Heart right ventricle (tissue), 16 donors: Measurements from ENCODE around the gene SLC36A2. TPM values are rescaled to one million over a fixed set of nuclear protein-coding genes. Genes with fewer than 3 reads are reported as not detected.

Source experiments
- ATAC-seq, 8 donors: fragments of 200-7000 bp; cut with Tn5 transposase; one replicate each; pipeline ENCODE4 v1.9.1; 2020; ENCODE audit warnings: mild to moderate bottlenecking in 8 of 8, moderate library complexity in 8 of 8, moderate number of reproducible peaks in 1 of 8
- DNase-seq, 2 donors: peaks; one replicate each; pipeline ENCODE4 v3.0.0-alpha.2; 2020
- H3K27ac ChIP-seq, 10 donors: fragments of 200-600 bp; sonication (generic) in 2 of 10; one replicate each; pipeline versions ENCODE4 v1.5.0 to v1.8.0; 2020 to 2022; ENCODE audit warnings: mild to moderate bottlenecking in 3 of 10
- H3K27me3 ChIP-seq, 7 donors: fragments of 200-600 bp; one replicate each; pipeline ENCODE4 v1.8.0; 2021 to 2022; ENCODE audit warnings: mild to moderate bottlenecking in 2 of 7
- H3K36me3 ChIP-seq, 9 donors: fragments of 200-600 bp; sonication (generic) in 1 of 9; one replicate each; pipeline versions ENCODE4 v1.5.0 to v1.8.0; 2020 to 2022; ENCODE audit warnings: mild to moderate bottlenecking in 2 of 9
- H3K4me1 ChIP-seq, 9 donors: fragments of 200-600 bp; sonication (generic) in 1 of 9; one replicate each; pipeline versions ENCODE4 v1.5.0 to v1.8.0; 2020 to 2022; ENCODE audit warnings: mild to moderate bottlenecking in 4 of 9
- H3K4me3 ChIP-seq, 10 donors: fragments of 200-600 bp; sonication (generic) in 2 of 10; one replicate each; pipeline versions ENCODE4 v1.5.0 to v1.8.0; 2020 to 2022; ENCODE audit warnings: mild to moderate bottlenecking in 7 of 10, moderate library complexity in 2 of 10
- H3K9me3 ChIP-seq, 11 donors: fragments of 200-600 bp in 10 of 11; sonication (generic) in 2 of 11; one replicate each; pipeline versions ENCODE4 v1.5.0 to v1.8.0; 2013 to 2022; ENCODE audit warnings: mild to moderate bottlenecking in 2 of 11, control low read depth in 1 of 11, moderate library complexity in 1 of 11
- WGBS, 2 donors: extraction: QIAGEN DNeasy Blood & Tissue Kit; methylation state at CpG; one replicate each; pipeline ENCODE4 v1.1.7; 2013; ENCODE audit warnings: inconsistent platforms in 1 of 2; 5-methylcytosine and 5-hydroxymethylcytosine counted together
- intact Hi-C, 10 donors: fragments of 100-400 bp; cut with DNase I; formaldehyde crosslinking; loops; one replicate each; pipeline versions ENCODE4 v1.11.1 to v1.14.2; 2022
- polyA plus RNA-seq, 2 donors: library from polyadenylated mRNA; stranded (reverse); fragments of 200-250 nt; gene quantifications; one replicate each; pipeline ENCODE4 v1.2.3, GENCODE V29; 2013
- total RNA-seq, 10 donors: library from RNA; stranded (reverse); fragmentation: NEBNext Ultra II Directional in 3 of 10; extraction: Animal tissue kit (Norgen Biotek cat#: 25700) in 3 of 10; gene quantifications; one replicate each; pipeline versions ENCODE4 v1.2.1 to v1.2.4, GENCODE V29; 2021 to 2023
- TF ChIP-seq, protein P1 (sequence below), 9 donors: fragments of 200-600 bp; sonication (generic) in 2 of 9; IDR thresholded peaks; one replicate each; pipeline versions ENCODE4 v1.5.0 to v1.8.0; 2021 to 2022; ENCODE audit warnings: antibody characterized with exemption in 9 of 9, mild to moderate bottlenecking in 5 of 9, moderate library complexity in 1 of 9
- donor health status: Arrhythmogenic right ventricular cardiomyopathy.
- donor health status: ischemic (EF 13 %, LVEDD 7.1; RV severe dilation, severe dysfunction).
- donor health status: healthy with polysubstance abuse.
- donor health status: DM: no; HTN: yes; CAD: no.
- donor health status: DM: no; HTN: no; CAD: no.
- donor health status: ischemic (EF 25% LVEDD 6.9; RV normal size, moderate dysfunction).
- donor health status: ischemic (EF 25% LVEDD 5.7; RV mildly dilated, moderate dysfunction).
- donor health status: healthy.
- donor health status: DM: yes; HTN: yes; CAD: no.
- donor health status: Ischemic cardiomyopathy.
- donor health status: ischemic (EF 35%, LVEDD 5.7; RV mildly dilated, moderate dysfunction).
- donor health status: nonischemic (EF 11% LVEDD 7.7; RV severe dilation, severe dysfunction).
- donor health status: DM: yes; HTN: yes; CAD: no.
- donor health status: PGD.
- donor health status: ischemic (EF 29% LVEDD 5.4; RV normal size, mild dysfunction).
- donor health status: nonischemic (EF 23%, LVEDD 6.1; RV moderate dilation, normal function).

The SLC36A2 gene
- total and polyA plus RNA-seq, 12 donors, result 0.04 to 2.8 (median 0.39) TPM; not detected in 2

DNA sequence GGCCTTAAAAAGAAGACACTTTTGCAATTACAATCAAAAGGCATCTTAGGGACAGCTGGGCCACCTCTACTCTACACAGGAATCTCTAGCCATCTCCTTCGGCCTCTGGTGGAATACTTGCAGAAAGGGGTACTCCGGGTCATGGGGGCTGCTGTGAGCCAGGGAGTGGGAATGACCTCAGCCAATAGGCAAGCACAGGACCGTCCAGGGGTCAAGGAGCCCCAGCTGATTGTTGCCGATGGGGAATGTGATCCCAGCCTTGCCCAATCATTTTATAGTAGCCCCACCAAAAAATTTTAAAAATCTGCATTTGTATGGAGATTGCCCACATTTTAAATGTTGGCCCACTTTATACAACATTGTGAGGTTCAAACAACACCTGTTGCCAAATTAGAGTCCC lies 26.9 kb downstream of the SLC36A2 start:
- H3K36me3 ChIP-seq, result no peaks in the 10 kb centered on the region

DNA sequence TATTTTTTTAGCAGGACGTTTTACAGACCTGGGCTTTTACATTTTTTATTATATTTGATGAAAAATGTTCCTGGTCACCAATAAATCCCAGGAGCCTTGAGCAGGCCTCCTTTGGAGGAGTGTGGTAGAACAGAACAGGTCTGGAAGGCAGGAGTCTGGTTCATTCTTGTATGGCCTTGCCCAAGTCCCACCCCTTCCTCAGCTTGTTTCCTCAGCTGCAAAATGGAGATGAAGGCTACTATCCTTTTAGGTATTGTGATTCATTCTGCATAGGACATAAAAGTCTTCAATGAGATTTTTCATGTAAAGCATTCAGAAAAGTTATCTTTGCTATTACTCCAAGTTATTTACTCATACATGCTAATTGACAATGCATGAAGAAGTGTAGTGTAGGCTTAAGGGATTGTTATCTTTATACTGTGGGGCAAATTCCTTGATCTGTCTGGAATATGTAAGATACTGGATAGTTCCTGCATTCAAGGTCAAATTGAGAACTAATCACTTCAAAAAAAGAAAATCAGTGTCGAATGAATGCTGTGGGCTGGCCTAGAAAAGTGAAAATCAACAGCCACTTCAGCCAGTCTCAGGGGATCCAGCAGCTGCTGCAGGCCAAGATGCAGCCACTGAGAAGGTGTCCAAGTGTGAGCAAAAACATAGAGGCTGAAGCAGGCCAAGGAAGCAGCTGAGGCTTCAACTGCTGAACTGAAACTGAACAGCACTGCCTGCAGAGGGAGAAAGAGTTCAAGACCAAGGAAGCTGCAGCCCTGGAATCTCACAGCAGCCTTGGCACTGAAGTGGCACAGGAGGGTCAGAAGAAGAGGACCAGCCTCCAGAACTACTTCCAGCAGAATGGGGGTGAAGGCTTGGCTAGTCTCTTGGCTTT lies 28.3 kb downstream of the SLC36A2 start:
- H3K36me3 ChIP-seq, result no peaks in the 10 kb centered on the region
- no peak overlapping the region for H3K27ac ChIP-seq
- TF ChIP-seq, protein P1, sequence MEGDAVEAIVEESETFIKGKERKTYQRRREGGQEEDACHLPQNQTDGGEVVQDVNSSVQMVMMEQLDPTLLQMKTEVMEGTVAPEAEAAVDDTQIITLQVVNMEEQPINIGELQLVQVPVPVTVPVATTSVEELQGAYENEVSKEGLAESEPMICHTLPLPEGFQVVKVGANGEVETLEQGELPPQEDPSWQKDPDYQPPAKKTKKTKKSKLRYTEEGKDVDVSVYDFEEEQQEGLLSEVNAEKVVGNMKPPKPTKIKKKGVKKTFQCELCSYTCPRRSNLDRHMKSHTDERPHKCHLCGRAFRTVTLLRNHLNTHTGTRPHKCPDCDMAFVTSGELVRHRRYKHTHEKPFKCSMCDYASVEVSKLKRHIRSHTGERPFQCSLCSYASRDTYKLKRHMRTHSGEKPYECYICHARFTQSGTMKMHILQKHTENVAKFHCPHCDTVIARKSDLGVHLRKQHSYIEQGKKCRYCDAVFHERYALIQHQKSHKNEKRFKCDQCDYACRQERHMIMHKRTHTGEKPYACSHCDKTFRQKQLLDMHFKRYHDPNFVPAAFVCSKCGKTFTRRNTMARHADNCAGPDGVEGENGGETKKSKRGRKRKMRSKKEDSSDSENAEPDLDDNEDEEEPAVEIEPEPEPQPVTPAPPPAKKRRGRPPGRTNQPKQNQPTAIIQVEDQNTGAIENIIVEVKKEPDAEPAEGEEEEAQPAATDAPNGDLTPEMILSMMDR (IDR thresholded peaks at IDR 0.05), result peak in 6 of 9 donors; percentile 7 to 44 (median 28)
- WGBS, 2 donors, result 62 to 63% methylated on average over 2 of the region's 2 CpGs
- peak; percentile 38 to 92 (median 78) for ATAC-seq
- intact Hi-C loops, result no loop called here
- H3K9me3 ChIP-seq, result no peaks in the 10 kb centered on the region
- DNase-seq, result peak; percentile 19 to 39
- no peak overlapping the region for H3K4me3 ChIP-seq
- H3K4me1 ChIP-seq, result peaks cover 0 to 11% (median 0%) of the 10 kb centered on the region in 9 donors
- peaks cover 0 to 6% (median 0%) of the 10 kb centered on the region in 7 donors for H3K27me3 ChIP-seq

More for the DNA sequence above, 26.9 kb downstream of the SLC36A2 start:
- H3K27me3 ChIP-seq, result no peaks in the 10 kb centered on the region
- no peak for ATAC-seq
- peaks cover 0 to 11% (median 0%) of the 10 kb centered on the region in 9 donors for H3K4me1 ChIP-seq
- 90 to 91% methylated on average over 4 of the region's 4 CpGs for WGBS, 2 donors
- no peaks in the 10 kb centered on the region for H3K9me3 ChIP-seq
- no peak overlapping the region for H3K27ac ChIP-seq
- intact Hi-C loops, result no loop called here
- H3K4me3 ChIP-seq, result no peak overlapping the region
- no peak for DNase-seq
- TF ChIP-seq, protein P1 (IDR thresholded peaks at IDR 0.05), result no peak

DNA sequence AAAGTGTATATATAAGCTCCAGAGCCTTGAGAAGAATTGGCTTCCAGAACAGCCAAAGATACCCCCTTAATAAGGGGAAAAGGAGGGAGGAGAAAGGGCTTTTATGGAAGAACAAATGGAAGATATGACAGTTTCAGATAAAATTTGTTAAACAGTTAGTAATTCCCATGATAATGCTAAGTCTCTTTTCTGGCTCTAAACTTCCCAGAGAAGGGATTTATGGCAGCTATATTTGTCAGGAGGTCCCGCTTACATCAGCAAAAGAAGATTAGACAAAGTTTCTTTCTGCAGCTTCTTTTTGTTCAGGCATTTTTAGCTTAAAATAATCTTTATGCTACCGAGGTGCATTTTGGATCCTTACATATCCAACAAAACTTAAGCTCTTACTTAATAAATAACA lies 29.5 kb downstream of the SLC36A2 start:
- H3K27me3 ChIP-seq, result peaks cover 0 to 8% (median 0%) of the 10 kb centered on the region in 7 donors
- no peak overlapping the region for H3K4me3 ChIP-seq
- ATAC-seq (no peak), DNase-seq (no peak)
- peaks cover 0 to 11% (median 0%) of the 10 kb centered on the region in 9 donors for H3K4me1 ChIP-seq
- TF ChIP-seq, protein P1 (IDR thresholded peaks at IDR 0.05), result no peak
- intact Hi-C loops, result no loop called here
- 56 to 64% methylated on average over 2 of the region's 2 CpGs for WGBS, 2 donors
- H3K9me3 ChIP-seq, result no peaks in the 10 kb centered on the region
- H3K36me3 ChIP-seq, result no peaks in the 10 kb centered on the region
- H3K27ac ChIP-seq, result no peak overlapping the region

- Histone ChIP-seq H3K4me1 (peaks cover 0 to 11% (median 0%) of the 10 kb centered on the region in 9 donors), H3K27ac (no peak overlapping the region), H3K9me3 (peaks cover 0 to 8% (median 0%) of the 10 kb centered on the region in 11 donors), H3K4me3 (no peak overlapping the region), H3K27me3 (peaks cover 0 to 8% (median 0%) of the 10 kb centered on the region in 7 donors), H3K36me3 (no peaks in the 10 kb centered on the region)
- intact Hi-C loops, result no loop called here
- TF ChIP-seq, protein P1 (IDR thresholded peaks at IDR 0.05), result peak; percentile 65 to 89 (median 83)
- 50 to 53% methylated on average over 8 of the region's 8 CpGs for WGBS, 2 donors
- peak; percentile 75 to 76 for DNase-seq
- ATAC-seq, result peak; percentile 34 to 87 (median 78)
Observed at GRCh38 chr5:151315998-151316597, 31.3 kb downstream of the SLC36A2 start.
